Epidermal melanocyte (primary cell): ENCODE measurements around the gene MYLIP.
"Not testable (repeated sequence)": the region's sequence is repeated elsewhere in the genome, so short reads cannot be mapped to it uniquely, and the experiment has no call there.

Source experiments
- DNase-seq: peaks from one replicate; pipeline ENCODE4 v3.0.0; 2011; ENCODE audit warnings: low spot score; ENCODE audit not compliant: insufficient read length

The MYLIP gene

GRCh38 chr6:16168858-16169257 lies 40.0 kb downstream of the MYLIP start:
- no peak for DNase-seq

GRCh38 chr6:16171400-16171799 lies 42.5 kb downstream of the MYLIP start:
- no peak for DNase-seq

- no peak for DNase-seq
Measured at GRCh38 chr6:16173167-16173940, 44.5 kb downstream of the MYLIP start.

- DNase-seq: no peak
Measured at GRCh38 chr6:16174416-16175078, 45.7 kb downstream of the MYLIP start.

- not testable (repeated sequence) for DNase-seq
Measured at GRCh38 chr6:16176600-16176999, 47.7 kb downstream of the MYLIP start.

GRCh38 chr6:16177881-16178280 lies 49.0 kb downstream of the MYLIP start:
- no peak for DNase-seq

GRCh38 chr6:16178351-16178750 lies 49.5 kb downstream of the MYLIP start:
- no peak for DNase-seq

GRCh38 chr6:16179063-16179462 lies 50.2 kb downstream of the MYLIP start:
- DNase-seq: no peak

- no peak for DNase-seq
Measured at GRCh38 chr6:16179970-16180431, 51.1 kb downstream of the MYLIP start.

GRCh38 chr6:16180696-16181438 lies 52.0 kb downstream of the MYLIP start:
- no peak for DNase-seq

GRCh38 chr6:16181439-16182297 lies 52.8 kb downstream of the MYLIP start:
- DNase-seq: no peak

- DNase-seq: peak; percentile 55
Measured at GRCh38 chr6:16183187-16183664, 54.3 kb downstream of the MYLIP start.

- DNase-seq: no peak
Measured at GRCh38 chr6:16184129-16184528, 55.2 kb downstream of the MYLIP start.

- no peak for DNase-seq
Measured at GRCh38 chr6:16184551-16184950, 55.7 kb downstream of the MYLIP start.

- no peak for DNase-seq
Measured at GRCh38 chr6:16187176-16187575, 58.3 kb downstream of the MYLIP start.

- no peak for DNase-seq
Measured at GRCh38 chr6:16190214-16190613, 61.3 kb downstream of the MYLIP start.

- DNase-seq: no peak
Measured at GRCh38 chr6:16196260-16196983, 67.5 kb downstream of the MYLIP start.

- no peak for DNase-seq
Measured at GRCh38 chr6:16196984-16197546, 68.2 kb downstream of the MYLIP start.
